Posterior cingulate gyrus (tissue), 11 donors: ENCODE data around the gene RIIAD1.

ENCODE experiments used
- DNase-seq, 10 donors: peaks; one replicate each; pipeline versions ENCODE4 v3.0.0 to v3.0.0-alpha.2; 2020 to 2021; ENCODE audit warnings: mixed read lengths in 3 of 10
- intact Hi-C: fragments of 100-400 bp; cut with DNase I; formaldehyde crosslinking; loops from one replicate; pipeline ENCODE4 v1.15.1; 2023

The RIIAD1 gene

GRCh38 chr1:151775894-151776664, 54.8 kb downstream of the RIIAD1 start:
- intact Hi-C loops = no loop called here
- DNase-seq = no peak

GRCh38 chr1:151776665-151777062, 55.3 kb downstream of the RIIAD1 start:
- intact Hi-C loops = no loop called here
- no peak for DNase-seq

GRCh38 chr1:151777317-151777716, 56.0 kb downstream of the RIIAD1 start:
- intact Hi-C loops = no loop called here
- no peak for DNase-seq
